Neutrophil (primary cell): Measurements from ENCODE around the gene KRT31.

Experiments
- H3K27ac ChIP-seq: fragments of 200-600 bp; sonication (generic); 2 replicates; pipeline ENCODE4 v1.5.1; 2016; ENCODE audit warnings: mild to moderate bottlenecking, moderate library complexity
- H3K27me3 ChIP-seq: fragments of 200-600 bp; sonication (generic); 2 replicates; pipeline ENCODE4 v1.6.0; 2016; ENCODE audit warnings: mild to moderate bottlenecking
- H3K36me3 ChIP-seq: fragments of 200-600 bp; sonication (generic); 2 replicates; pipeline ENCODE4 v1.5.1; 2017
- H3K4me1 ChIP-seq, 2 experiments: fragments of 200-600 bp in 1 of 2; sonication (generic) in 1 of 2; 1 replicate in 1 of 2; 2 replicates in 1 of 2; pipeline versions ENCODE4 v1.5.1 to v1.6.1; 2013 to 2016; ENCODE audit warnings: low read depth in 1 of 2, low read length in 1 of 2, mild to moderate bottlenecking in 1 of 2, moderate library complexity in 1 of 2; ENCODE audit not compliant: control insufficient read depth in 1 of 2, insufficient read depth in 1 of 2
- H3K4me3 ChIP-seq, 2 experiments: fragments of 200-600 bp in 1 of 2; sonication (generic) in 1 of 2; 1 replicate in 1 of 2; 2 replicates in 1 of 2; pipeline ENCODE4 v1.5.1; 2013 to 2016; ENCODE audit warnings: low read depth in 1 of 2, low read length in 1 of 2, mild to moderate bottlenecking in 1 of 2, moderate library complexity in 1 of 2
- H3K9me3 ChIP-seq: fragments of 200-600 bp; sonication (generic); 2 replicates; pipeline ENCODE4 v1.5.1; 2016
- TF ChIP-seq, protein P1 (sequence below): fragments of 200-600 bp; sonication (generic); IDR thresholded peaks from 2 replicates; pipeline ENCODE4 v1.5.1; 2016; ENCODE audit warnings: antibody characterized with exemption

Gene KRT31

DNA sequence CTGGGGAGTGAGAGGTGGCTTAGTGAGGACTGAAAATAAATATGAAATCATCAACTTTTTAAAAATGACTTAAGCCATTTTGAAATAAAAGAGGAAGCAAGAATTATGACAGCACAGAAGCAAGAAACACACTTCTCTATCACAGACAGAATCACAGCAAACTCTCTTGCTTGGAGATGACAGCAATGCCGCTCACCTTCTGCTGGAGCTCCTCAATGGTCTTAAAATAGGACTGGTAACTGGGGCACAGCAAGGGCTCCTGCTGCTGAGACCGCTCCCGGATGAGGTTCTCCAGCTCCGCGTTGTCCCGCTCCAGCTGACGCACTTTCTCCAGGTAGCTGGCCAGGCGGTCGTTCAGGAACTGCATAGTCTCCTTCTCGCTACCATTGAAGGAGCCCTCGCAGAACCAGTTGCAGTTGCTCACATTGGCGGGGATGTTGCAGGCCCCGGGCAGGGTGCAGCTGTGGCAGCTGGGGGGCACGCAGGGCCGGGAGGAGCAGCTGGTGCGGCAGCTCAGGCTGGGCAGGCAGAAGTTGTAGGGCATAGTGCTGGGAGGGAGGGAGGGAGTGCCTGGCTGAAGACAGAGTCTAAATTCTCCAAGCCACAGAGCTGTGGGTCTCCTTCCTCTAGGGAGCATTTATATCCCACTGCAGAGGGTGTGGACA, at the start of gene KRT31:
Gene KRT31 (minus strand): TSS at position 613 of the 665 bp plus-strand sequence. CDS start 69 bp downstream, at position 544.
- no peaks in the 10 kb centered on the region for H3K9me3 ChIP-seq
- H3K27me3 ChIP-seq, result peaks cover 28% of the 10 kb centered on the region
- no peak within 1 kb of the TSS for H3K4me3 ChIP-seq
- no peaks in the 10 kb centered on the region for H3K4me1 ChIP-seq
- H3K27ac ChIP-seq, result no peak within 1 kb of the TSS
- TF ChIP-seq, protein P1, sequence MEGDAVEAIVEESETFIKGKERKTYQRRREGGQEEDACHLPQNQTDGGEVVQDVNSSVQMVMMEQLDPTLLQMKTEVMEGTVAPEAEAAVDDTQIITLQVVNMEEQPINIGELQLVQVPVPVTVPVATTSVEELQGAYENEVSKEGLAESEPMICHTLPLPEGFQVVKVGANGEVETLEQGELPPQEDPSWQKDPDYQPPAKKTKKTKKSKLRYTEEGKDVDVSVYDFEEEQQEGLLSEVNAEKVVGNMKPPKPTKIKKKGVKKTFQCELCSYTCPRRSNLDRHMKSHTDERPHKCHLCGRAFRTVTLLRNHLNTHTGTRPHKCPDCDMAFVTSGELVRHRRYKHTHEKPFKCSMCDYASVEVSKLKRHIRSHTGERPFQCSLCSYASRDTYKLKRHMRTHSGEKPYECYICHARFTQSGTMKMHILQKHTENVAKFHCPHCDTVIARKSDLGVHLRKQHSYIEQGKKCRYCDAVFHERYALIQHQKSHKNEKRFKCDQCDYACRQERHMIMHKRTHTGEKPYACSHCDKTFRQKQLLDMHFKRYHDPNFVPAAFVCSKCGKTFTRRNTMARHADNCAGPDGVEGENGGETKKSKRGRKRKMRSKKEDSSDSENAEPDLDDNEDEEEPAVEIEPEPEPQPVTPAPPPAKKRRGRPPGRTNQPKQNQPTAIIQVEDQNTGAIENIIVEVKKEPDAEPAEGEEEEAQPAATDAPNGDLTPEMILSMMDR, result no peak
- H3K36me3 ChIP-seq, result no peaks in the 10 kb centered on the region

DNA sequence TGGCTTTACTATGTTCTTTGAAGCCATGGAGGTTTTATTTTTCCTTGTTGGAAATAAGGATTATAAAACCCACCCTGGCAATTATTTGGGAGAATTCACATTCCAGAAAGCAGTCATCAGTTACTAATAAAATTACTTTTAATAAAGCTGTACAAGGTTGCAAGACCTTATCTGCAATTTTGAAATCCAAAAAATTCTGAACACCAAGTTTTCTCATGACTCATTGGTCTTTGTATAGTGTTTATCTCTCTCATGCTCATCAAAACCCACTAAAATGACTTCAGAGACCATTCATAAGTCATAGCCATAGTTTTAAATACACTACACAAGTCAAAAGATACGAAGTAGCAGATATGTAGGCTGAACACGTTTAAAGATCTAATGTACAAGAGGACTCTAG, 49.4 kb upstream of the KRT31 start:
- no peaks in the 10 kb centered on the region for H3K9me3 ChIP-seq
- no peak overlapping the region for H3K27ac ChIP-seq
- peaks cover 37% of the 10 kb centered on the region for H3K27me3 ChIP-seq
- peaks cover 0 to 6% of the 10 kb centered on the region in 2 experiments for H3K4me1 ChIP-seq
- H3K36me3 ChIP-seq, result no peaks in the 10 kb centered on the region
- TF ChIP-seq, protein P1, result no peak
- no peak overlapping the region for H3K4me3 ChIP-seq

DNA sequence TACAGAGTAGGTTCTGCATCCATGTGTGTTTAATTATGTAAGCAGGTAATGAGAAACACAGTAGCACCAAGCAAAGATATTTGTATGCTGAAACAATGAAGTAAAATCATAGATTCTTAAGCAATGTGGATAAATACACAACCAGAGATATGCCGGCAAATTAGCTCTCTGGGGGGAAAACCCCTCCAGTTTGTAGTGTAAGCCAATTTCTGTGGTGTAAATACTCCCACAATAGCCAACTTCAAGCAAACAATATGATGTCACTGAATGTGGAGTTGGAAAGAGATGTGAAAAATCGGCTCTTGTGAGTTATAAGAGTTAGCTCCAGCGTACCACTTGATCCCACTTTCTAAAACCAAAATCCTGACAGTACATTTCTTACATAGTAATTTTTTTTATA, 47.2 kb upstream of the KRT31 start:
- Histone ChIP-seq H3K27ac (no peak overlapping the region), H3K36me3 (no peaks in the 10 kb centered on the region), H3K4me3 (no peak overlapping the region), H3K9me3 (no peaks in the 10 kb centered on the region), H3K27me3 (peaks cover 34% of the 10 kb centered on the region), H3K4me1 (peaks cover under 1 to 14% of the 10 kb centered on the region in 2 experiments)
- TF ChIP-seq, protein P1, result no peak

DNA sequence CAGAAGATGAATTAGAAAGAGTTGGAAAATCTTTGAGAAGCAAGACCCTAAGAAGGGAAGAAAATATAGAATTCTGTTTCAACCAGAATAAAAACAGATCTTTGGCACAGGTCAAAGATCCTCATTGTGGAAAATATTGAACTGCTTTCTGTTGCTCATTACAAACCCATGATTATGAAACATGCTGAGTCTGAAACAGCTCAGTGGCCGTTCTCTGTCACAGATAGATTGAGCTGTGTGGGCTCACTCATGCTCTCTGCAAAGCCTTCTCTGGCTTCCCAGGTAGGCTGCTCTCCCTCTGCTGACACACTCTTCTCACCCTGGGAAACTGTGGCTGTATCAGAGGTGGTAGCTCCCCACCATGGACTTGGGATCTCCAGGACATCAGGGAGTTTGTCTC, 46.8 kb upstream of the KRT31 start:
- H3K4me3 ChIP-seq, result no peak overlapping the region
- H3K27ac ChIP-seq, result no peak overlapping the region
- H3K9me3 ChIP-seq, result no peaks in the 10 kb centered on the region
- H3K27me3 ChIP-seq, result peaks cover 34% of the 10 kb centered on the region
- no peaks in the 10 kb centered on the region for H3K36me3 ChIP-seq
- H3K4me1 ChIP-seq, result peaks cover 5 to 18% of the 10 kb centered on the region in 2 experiments
- TF ChIP-seq, protein P1, result no peak

DNA sequence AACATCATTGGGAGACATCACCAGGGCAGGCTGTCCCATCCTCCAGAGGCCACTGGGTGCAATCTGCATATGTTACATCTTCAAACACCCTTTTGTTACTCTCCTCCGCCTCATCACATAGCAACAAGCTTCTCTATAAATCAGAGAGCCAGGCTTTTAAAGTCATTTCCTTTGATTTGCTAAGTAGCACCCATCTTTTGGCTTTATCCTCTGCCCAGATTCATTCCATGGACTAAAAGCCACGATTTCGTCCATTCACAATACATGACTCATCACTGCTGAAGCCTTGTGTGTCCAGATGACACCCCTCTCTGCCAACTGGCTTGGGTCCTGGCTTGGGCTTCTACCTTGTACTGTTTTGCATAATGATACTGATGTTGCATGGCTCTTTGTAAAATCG, 45.3 kb upstream of the KRT31 start:
- Histone ChIP-seq H3K27ac (no peak overlapping the region), H3K4me3 (no peak overlapping the region), H3K27me3 (peaks cover 34% of the 10 kb centered on the region), H3K9me3 (no peaks in the 10 kb centered on the region), H3K36me3 (no peaks in the 10 kb centered on the region), H3K4me1 (peaks cover 5 to 25% of the 10 kb centered on the region in 2 experiments)
- TF ChIP-seq, protein P1, result no peak
